IPS-18a (cell line): Measurements from ENCODE around the gene LCN6.
"Not testable (repeated sequence)": the region's sequence is repeated elsewhere in the genome, so short reads cannot be mapped to it uniquely, and the experiment has no call there.

ENCODE experiments used
- H3K27ac ChIP-seq: one replicate; pipeline ENCODE4 v1.5.1; 2013; ENCODE audit warnings: low read length
- H3K27me3 ChIP-seq: one replicate; pipeline ENCODE4 v1.6.1; 2013; ENCODE audit warnings: mild to moderate bottlenecking, low read length; ENCODE audit not compliant: control insufficient read depth, insufficient read depth
- H3K36me3 ChIP-seq: one replicate; pipeline ENCODE4 v1.6.1; 2013; ENCODE audit warnings: low read depth, low read length; ENCODE audit not compliant: control insufficient read depth
- H3K4me1 ChIP-seq: one replicate; pipeline ENCODE4 v1.6.1; 2013; ENCODE audit warnings: low read depth, low read length; ENCODE audit not compliant: control insufficient read depth
- H3K4me3 ChIP-seq: one replicate; pipeline ENCODE4 v1.5.1; 2013; ENCODE audit warnings: low read length
- H3K9ac ChIP-seq: one replicate; pipeline ENCODE4 v1.6.1; 2013; ENCODE audit warnings: mild to moderate bottlenecking, low read length, moderate library complexity
- H3K9me3 ChIP-seq: one replicate; pipeline ENCODE4 v1.6.1; 2013; ENCODE audit warnings: low read depth, low read length; ENCODE audit not compliant: control insufficient read depth

LCN6 gene, protein sequence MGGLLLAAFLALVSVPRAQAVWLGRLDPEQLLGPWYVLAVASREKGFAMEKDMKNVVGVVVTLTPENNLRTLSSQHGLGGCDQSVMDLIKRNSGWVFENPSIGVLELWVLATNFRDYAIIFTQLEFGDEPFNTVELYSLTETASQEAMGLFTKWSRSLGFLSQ

GRCh38 chr9:136748201-136748600 is at the start of gene LCN6:
Gene LCN6, minus strand, starts transcription at chr9:136748525. Its CDS starts 42 bp downstream, at chr9:136748483.
- Histone ChIP-seq H3K4me3 (no peak within 1 kb of the TSS), H3K27ac (no peak within 1 kb of the TSS), H3K9me3 (no peaks in the 10 kb centered on the region), H3K4me1 (no peaks in the 10 kb centered on the region), H3K36me3 (no peaks in the 10 kb centered on the region), H3K9ac (no peak within 1 kb of the TSS), H3K27me3 (no peaks in the 10 kb centered on the region)

DNA sequence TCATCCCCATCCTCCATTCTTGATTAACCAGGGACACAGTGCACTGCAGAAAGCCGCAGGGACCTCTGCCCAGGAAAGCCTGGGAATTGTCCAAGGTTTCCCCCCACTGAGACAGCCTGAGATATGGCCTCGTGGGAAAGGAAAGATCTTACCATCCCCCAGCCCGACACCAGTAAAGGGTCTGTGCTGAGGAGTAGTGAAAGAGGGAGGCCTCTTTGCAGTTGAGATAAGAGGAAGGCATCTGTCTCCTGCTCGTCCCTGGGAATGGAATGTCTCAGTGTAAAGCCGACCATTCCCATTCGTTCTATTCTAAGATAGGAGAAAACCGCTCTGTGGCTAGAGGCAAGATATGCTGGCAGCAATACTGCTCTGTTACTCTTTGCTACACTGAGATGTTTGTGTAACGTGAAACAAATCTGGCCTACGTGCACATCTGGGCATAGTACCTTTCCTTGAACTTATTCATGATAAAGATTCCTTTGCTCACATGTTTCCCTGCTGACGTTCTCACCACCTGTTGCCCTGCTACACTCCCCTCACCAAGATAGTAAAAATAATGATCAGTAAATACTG is 48.5 kb upstream of the LCN6 start:
- H3K4me3 ChIP-seq, H3K9ac ChIP-seq, H3K27ac ChIP-seq, H3K9me3 ChIP-seq, H3K4me1 ChIP-seq, H3K36me3 ChIP-seq: not testable (repeated sequence)
- peaks cover 18% of the 10 kb centered on the region for H3K27me3 ChIP-seq

DNA sequence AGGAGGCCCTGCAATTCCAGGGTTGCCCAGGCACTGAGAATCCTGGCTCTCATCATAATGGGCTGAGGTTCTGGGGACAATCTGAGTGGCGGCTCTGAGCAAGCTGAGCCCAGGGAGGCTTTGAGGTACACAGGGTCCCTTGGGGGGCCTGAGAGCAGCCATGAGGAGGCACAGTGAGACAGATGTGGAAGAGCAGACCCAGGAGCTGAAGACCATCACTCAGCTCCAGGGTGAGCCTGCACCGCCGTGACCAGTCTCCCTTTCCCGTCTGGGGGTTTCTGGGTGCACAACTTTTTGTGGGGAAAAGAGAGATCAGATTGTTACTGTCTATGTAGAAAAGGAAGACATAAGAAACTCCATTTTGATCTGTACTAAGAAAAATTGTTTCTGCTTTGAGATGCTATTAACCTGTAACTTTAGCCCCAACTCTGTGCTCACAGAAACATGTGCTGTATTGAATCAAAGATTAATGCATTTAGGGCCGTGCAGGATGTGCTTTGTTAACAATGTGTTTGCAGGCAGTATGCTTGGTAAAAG is 48.0 kb upstream of the LCN6 start, which contains the start of gene CCDC183:
Gene CCDC183, plus strand, starts transcription at position 101 of the 537 bp plus-strand sequence. Its CDS starts 60 bp downstream, at position 161.
- Histone ChIP-seq H3K27ac (no peak within 1 kb of the TSS), H3K9me3 (no peaks in the 10 kb centered on the region), H3K4me1 (peaks cover 9% of the 10 kb centered on the region), H3K36me3 (no peaks in the 10 kb centered on the region), H3K27me3 (peaks cover 16% of the 10 kb centered on the region), H3K4me3 (no peak within 1 kb of the TSS), H3K9ac (no peak within 1 kb of the TSS)

DNA sequence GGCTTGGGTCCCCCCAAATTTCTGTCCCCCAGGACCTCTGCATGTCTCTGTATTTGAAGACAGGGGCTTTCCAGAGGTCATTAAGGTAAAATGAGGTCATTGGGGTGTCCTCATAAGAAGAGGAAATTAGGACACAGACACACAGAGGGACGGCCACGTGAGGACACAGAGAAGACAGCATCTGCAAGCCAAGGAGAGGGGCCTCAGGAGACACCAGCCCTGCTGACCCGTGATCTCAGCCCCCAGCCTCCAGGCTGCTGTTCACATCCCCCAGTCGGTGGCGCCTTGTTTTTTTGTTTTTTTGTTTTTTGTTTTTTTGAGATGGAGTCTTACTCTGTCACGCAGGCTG is 46.6 kb upstream of the LCN6 start:
- Histone ChIP-seq H3K9me3 (no peaks in the 10 kb centered on the region), H3K36me3 (no peaks in the 10 kb centered on the region), H3K4me1 (peaks cover 8% of the 10 kb centered on the region), H3K27ac (no peak overlapping the region), H3K4me3 (no peak overlapping the region), H3K27me3 (peaks cover 16% of the 10 kb centered on the region), H3K9ac (no peak overlapping the region)

DNA sequence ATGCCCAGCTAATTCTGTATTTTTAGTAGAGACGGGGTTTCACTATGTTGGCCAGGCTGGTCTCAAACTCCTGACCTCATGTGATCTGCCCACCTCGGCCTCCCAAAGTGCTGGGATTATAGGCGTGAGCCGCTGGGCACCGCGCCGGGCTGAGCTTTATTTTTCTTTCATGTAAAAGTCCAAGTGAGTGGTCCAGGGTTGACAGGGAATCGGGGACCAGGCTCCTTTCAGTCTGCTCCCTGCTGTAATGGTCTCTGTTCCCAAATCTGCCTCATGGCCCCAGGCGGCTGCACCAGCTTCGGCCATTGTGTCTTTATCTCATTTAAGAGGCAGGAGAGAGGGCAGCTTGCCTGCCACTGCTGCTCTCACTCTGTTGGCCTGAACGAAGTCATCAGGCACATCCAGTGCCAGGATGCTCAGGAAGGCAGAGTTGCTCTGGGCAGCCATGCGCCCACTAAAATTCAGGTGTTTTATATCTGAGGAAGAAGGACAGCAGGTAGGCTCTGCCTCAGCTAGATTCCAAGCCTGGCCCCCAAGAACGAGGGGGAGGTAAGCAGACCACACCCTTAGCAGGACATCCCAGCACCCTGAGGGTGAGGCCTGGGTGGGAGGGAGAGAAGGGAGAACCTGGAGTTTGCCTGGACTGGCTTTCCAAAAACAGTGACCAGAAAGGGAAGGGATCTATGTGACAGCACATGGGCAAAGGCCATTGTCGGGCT is 46.1 kb upstream of the LCN6 start:
- no peaks in the 10 kb centered on the region for H3K36me3 ChIP-seq
- no peak overlapping the region for H3K27ac ChIP-seq
- H3K9me3 ChIP-seq, result no peaks in the 10 kb centered on the region
- H3K27me3 ChIP-seq, result peaks cover 12% of the 10 kb centered on the region
- H3K4me3 ChIP-seq, result no peak overlapping the region
- no peak overlapping the region for H3K9ac ChIP-seq
- peaks cover 8% of the 10 kb centered on the region for H3K4me1 ChIP-seq

- H3K36me3 ChIP-seq, result no peaks in the 10 kb centered on the region
- peaks cover under 1% of the 10 kb centered on the region for H3K27me3 ChIP-seq
- peaks cover 8% of the 10 kb centered on the region for H3K4me1 ChIP-seq
- no peak overlapping the region for H3K9ac ChIP-seq
- H3K4me3 ChIP-seq, result no peak overlapping the region
- no peaks in the 10 kb centered on the region for H3K9me3 ChIP-seq
- no peak overlapping the region for H3K27ac ChIP-seq
These were observed 45.0 kb upstream of the LCN6 start for GRCh38 chr9:136793086-136793946.

DNA sequence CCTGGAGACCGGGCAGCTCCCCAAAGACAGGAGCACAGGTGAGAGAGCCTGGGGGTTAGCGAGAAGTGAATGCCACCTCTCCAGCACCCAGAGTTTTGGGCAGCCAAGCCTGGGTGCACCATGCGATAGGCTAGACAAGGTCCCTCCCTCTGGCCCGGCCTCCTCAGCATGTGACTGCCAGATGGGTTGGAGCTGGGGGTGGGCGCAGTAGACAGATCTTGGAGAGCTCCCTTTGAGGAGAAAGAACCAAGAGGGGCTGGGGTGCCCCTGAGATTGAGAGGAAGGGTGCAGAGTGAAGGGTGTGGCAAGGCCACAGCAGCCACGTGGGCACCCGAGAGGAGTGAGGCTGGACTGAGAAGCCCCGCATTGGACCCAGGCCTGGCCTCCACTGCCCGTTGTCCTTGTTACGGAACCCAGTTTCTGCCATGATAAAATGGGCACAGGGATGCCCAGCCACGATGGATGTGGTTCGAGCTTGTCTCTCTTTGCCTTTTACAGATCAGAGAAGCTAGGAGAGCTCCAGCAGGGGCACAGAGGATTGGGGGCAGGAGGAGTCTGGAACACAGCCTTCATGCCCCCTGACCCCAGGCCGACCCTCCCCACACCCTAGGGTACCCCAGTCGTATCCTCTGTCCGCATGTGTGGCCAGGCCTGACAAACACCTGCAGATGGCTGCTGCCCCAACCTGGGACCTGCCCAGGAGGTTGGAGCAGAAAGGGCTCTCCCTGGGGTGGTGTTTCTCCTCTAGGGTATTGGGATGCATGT is 44.2 kb upstream of the LCN6 start:
- H3K27me3 ChIP-seq, result no peaks in the 10 kb centered on the region
- peak overlapping the region; percentile 79 for H3K4me3 ChIP-seq
- no peaks in the 10 kb centered on the region for H3K36me3 ChIP-seq
- no peaks in the 10 kb centered on the region for H3K9me3 ChIP-seq
- H3K27ac ChIP-seq, result no peak overlapping the region
- H3K9ac ChIP-seq, result no peak overlapping the region
- H3K4me1 ChIP-seq, result peaks cover 8% of the 10 kb centered on the region

GRCh38 chr9:136791516-136792276 is 43.4 kb upstream of the LCN6 start:
- no peak overlapping the region for H3K27ac ChIP-seq
- H3K36me3 ChIP-seq, result no peaks in the 10 kb centered on the region
- H3K9me3 ChIP-seq, result no peaks in the 10 kb centered on the region
- H3K27me3 ChIP-seq, result no peaks in the 10 kb centered on the region
- H3K9ac ChIP-seq, result peak overlapping the region; percentile 57
- peaks cover 4% of the 10 kb centered on the region for H3K4me1 ChIP-seq
- peak overlapping the region; percentile 79 for H3K4me3 ChIP-seq

- peak within 1 kb of the TSS; percentile 79 for H3K4me3 ChIP-seq
- H3K27ac ChIP-seq, result no peak within 1 kb of the TSS
- peaks cover 4% of the 10 kb centered on the region for H3K4me1 ChIP-seq
- no peaks in the 10 kb centered on the region for H3K27me3 ChIP-seq
- peak within 1 kb of the TSS; percentile 57 for H3K9ac ChIP-seq
- H3K9me3 ChIP-seq, result no peaks in the 10 kb centered on the region
- no peaks in the 10 kb centered on the region for H3K36me3 ChIP-seq
These were observed 42.6 kb upstream of the LCN6 start, which contains the start of gene TMEM141 for GRCh38 chr9:136790640-136791515. Gene TMEM141, plus strand, starts transcription at chr9:136791344. Its CDS starts 27 bp downstream, at chr9:136791371.
